ENCODE measurements around the gene DPH7.
"Not testable (repeated sequence)": the region's sequence is repeated elsewhere in the genome, so short reads cannot be mapped to it uniquely, and the experiment has no call there.

Gene DPH7

GRCh38 chr9:137606005-137606621 is 27.4 kb upstream of the DPH7 start:
- H3K4me3 ChIP-seq (ENCODE audit: insufficient read depth, low read depth, low read length, poor library complexity, severe bottlenecking), result peak overlapping the region; percentile 60
- no peak for DNase-seq
- H3K27me3 ChIP-seq (replicated peaks; ENCODE audit: control insufficient read depth, insufficient read depth, low read length, poor library complexity, severe bottlenecking), result no peaks in the 10 kb centered on the region
- H3K36me3 ChIP-seq (ENCODE audit: control insufficient read depth, insufficient read depth, low read length), result no peaks in the 10 kb centered on the region
- H3K9me3 ChIP-seq (ENCODE audit: control insufficient read depth, low read length), result no peaks in the 10 kb centered on the region
- H3K4me1 ChIP-seq (ENCODE audit: control insufficient read depth, insufficient read depth, low read length, poor library complexity, severe bottlenecking), result peaks cover 17% of the 10 kb centered on the region
- peak overlapping the region; percentile 67 for H3K27ac ChIP-seq (ENCODE audit: insufficient read depth, low read length, poor library complexity, severe bottlenecking)

GRCh38 chr9:137605121-137606004 is 26.6 kb upstream of the DPH7 start, which contains the start of gene ARRDC1:
Gene ARRDC1 (plus strand): TSS chr9:137605686. CDS start chr9:137605718, 32 bp downstream.
- no peaks in the 10 kb centered on the region for H3K27me3 ChIP-seq (replicated peaks; ENCODE audit: control insufficient read depth, insufficient read depth, low read length, poor library complexity, severe bottlenecking)
- peak; percentile 87 to 92 (median 92) for DNase-seq
- peak within 1 kb of the TSS; percentile 67 for H3K27ac ChIP-seq (ENCODE audit: insufficient read depth, low read length, poor library complexity, severe bottlenecking)
- no peaks in the 10 kb centered on the region for H3K36me3 ChIP-seq (ENCODE audit: control insufficient read depth, insufficient read depth, low read length)
- no peaks in the 10 kb centered on the region for H3K9me3 ChIP-seq (ENCODE audit: control insufficient read depth, low read length)
- H3K4me3 ChIP-seq (ENCODE audit: insufficient read depth, low read depth, low read length, poor library complexity, severe bottlenecking), result peak within 1 kb of the TSS; percentile 60
- peaks cover 17% of the 10 kb centered on the region for H3K4me1 ChIP-seq (ENCODE audit: control insufficient read depth, insufficient read depth, low read length, poor library complexity, severe bottlenecking)

GRCh38 chr9:137604345-137605086 is 25.8 kb upstream of the DPH7 start:
- Histone ChIP-seq H3K4me3 (ENCODE audit: insufficient read depth, low read depth, low read length, poor library complexity, severe bottlenecking) (peak overlapping the region; percentile 17), H3K4me1 (ENCODE audit: control insufficient read depth, insufficient read depth, low read length, poor library complexity, severe bottlenecking) (peaks cover 17% of the 10 kb centered on the region), H3K27me3 (replicated peaks; ENCODE audit: control insufficient read depth, insufficient read depth, low read length, poor library complexity, severe bottlenecking) (no peaks in the 10 kb centered on the region), H3K36me3 (ENCODE audit: control insufficient read depth, insufficient read depth, low read length) (no peaks in the 10 kb centered on the region), H3K27ac (ENCODE audit: insufficient read depth, low read length, poor library complexity, severe bottlenecking) (no peak overlapping the region), H3K9me3 (ENCODE audit: control insufficient read depth, low read length) (no peaks in the 10 kb centered on the region)
- no peak for DNase-seq

GRCh38 chr9:137603879-137604278 is 25.2 kb upstream of the DPH7 start:
- peaks cover 17% of the 10 kb centered on the region for H3K4me1 ChIP-seq (ENCODE audit: control insufficient read depth, insufficient read depth, low read length, poor library complexity, severe bottlenecking)
- H3K9me3 ChIP-seq (ENCODE audit: control insufficient read depth, low read length), result no peaks in the 10 kb centered on the region
- no peak overlapping the region for H3K27ac ChIP-seq (ENCODE audit: insufficient read depth, low read length, poor library complexity, severe bottlenecking)
- H3K4me3 ChIP-seq (ENCODE audit: insufficient read depth, low read depth, low read length, poor library complexity, severe bottlenecking), result no peak overlapping the region
- no peak for DNase-seq
- no peaks in the 10 kb centered on the region for H3K27me3 ChIP-seq (replicated peaks; ENCODE audit: control insufficient read depth, insufficient read depth, low read length, poor library complexity, severe bottlenecking)
- no peaks in the 10 kb centered on the region for H3K36me3 ChIP-seq (ENCODE audit: control insufficient read depth, insufficient read depth, low read length)

- H3K4me1 ChIP-seq (ENCODE audit: control insufficient read depth, insufficient read depth, low read length, poor library complexity, severe bottlenecking), result peaks cover 16% of the 10 kb centered on the region
- no peaks in the 10 kb centered on the region for H3K36me3 ChIP-seq (ENCODE audit: control insufficient read depth, insufficient read depth, low read length)
- no peak overlapping the region for H3K4me3 ChIP-seq (ENCODE audit: insufficient read depth, low read depth, low read length, poor library complexity, severe bottlenecking)
- DNase-seq, result no peak
- H3K27ac ChIP-seq (ENCODE audit: insufficient read depth, low read length, poor library complexity, severe bottlenecking), result no peak overlapping the region
- no peaks in the 10 kb centered on the region for H3K27me3 ChIP-seq (replicated peaks; ENCODE audit: control insufficient read depth, insufficient read depth, low read length, poor library complexity, severe bottlenecking)
- H3K9me3 ChIP-seq (ENCODE audit: control insufficient read depth, low read length), result no peaks in the 10 kb centered on the region
These were observed 23.9 kb upstream of the DPH7 start for GRCh38 chr9:137602661-137603060.

- no peaks in the 10 kb centered on the region for H3K4me1 ChIP-seq (ENCODE audit: control insufficient read depth, insufficient read depth, low read length, poor library complexity, severe bottlenecking)
- H3K36me3 ChIP-seq (ENCODE audit: control insufficient read depth, insufficient read depth, low read length), result no peaks in the 10 kb centered on the region
- no peaks in the 10 kb centered on the region for H3K9me3 ChIP-seq (ENCODE audit: control insufficient read depth, low read length)
- DNase-seq, result no peak
- no peaks in the 10 kb centered on the region for H3K27me3 ChIP-seq (replicated peaks; ENCODE audit: control insufficient read depth, insufficient read depth, low read length, poor library complexity, severe bottlenecking)
- H3K27ac ChIP-seq (ENCODE audit: insufficient read depth, low read length, poor library complexity, severe bottlenecking), result no peak overlapping the region
- H3K4me3 ChIP-seq (ENCODE audit: insufficient read depth, low read depth, low read length, poor library complexity, severe bottlenecking), result no peak overlapping the region
These were observed 20.2 kb upstream of the DPH7 start for GRCh38 chr9:137598943-137599342.

- not testable (repeated sequence) for H3K27me3 ChIP-seq (replicated peaks; ENCODE audit: control insufficient read depth, insufficient read depth, low read length, poor library complexity, severe bottlenecking); H3K4me3 ChIP-seq (ENCODE audit: insufficient read depth, low read depth, low read length, poor library complexity, severe bottlenecking); DNase-seq; H3K27ac ChIP-seq (ENCODE audit: insufficient read depth, low read length, poor library complexity, severe bottlenecking); H3K4me1 ChIP-seq (ENCODE audit: control insufficient read depth, insufficient read depth, low read length, poor library complexity, severe bottlenecking); H3K9me3 ChIP-seq (ENCODE audit: control insufficient read depth, low read length); H3K36me3 ChIP-seq (ENCODE audit: control insufficient read depth, insufficient read depth, low read length)
These were observed 17.9 kb upstream of the DPH7 start for GRCh38 chr9:137596577-137596976.

GRCh38 chr9:137593176-137593575 is 14.5 kb upstream of the DPH7 start:
- no peak overlapping the region for H3K27ac ChIP-seq (ENCODE audit: insufficient read depth, low read length, poor library complexity, severe bottlenecking)
- no peaks in the 10 kb centered on the region for H3K27me3 ChIP-seq (replicated peaks; ENCODE audit: control insufficient read depth, insufficient read depth, low read length, poor library complexity, severe bottlenecking)
- H3K4me3 ChIP-seq (ENCODE audit: insufficient read depth, low read depth, low read length, poor library complexity, severe bottlenecking), result no peak overlapping the region
- no peak for DNase-seq
- no peaks in the 10 kb centered on the region for H3K9me3 ChIP-seq (ENCODE audit: control insufficient read depth, low read length)
- peaks cover 12% of the 10 kb centered on the region for H3K4me1 ChIP-seq (ENCODE audit: control insufficient read depth, insufficient read depth, low read length, poor library complexity, severe bottlenecking)
- peaks cover under 1% of the 10 kb centered on the region for H3K36me3 ChIP-seq (ENCODE audit: control insufficient read depth, insufficient read depth, low read length)

- Histone ChIP-seq H3K36me3 (ENCODE audit: control insufficient read depth, insufficient read depth, low read length) (peaks cover 4% of the 10 kb centered on the region), H3K4me3 (ENCODE audit: insufficient read depth, low read depth, low read length, poor library complexity, severe bottlenecking) (no peak overlapping the region), H3K27me3 (replicated peaks; ENCODE audit: control insufficient read depth, insufficient read depth, low read length, poor library complexity, severe bottlenecking) (no peaks in the 10 kb centered on the region), H3K9me3 (ENCODE audit: control insufficient read depth, low read length) (no peaks in the 10 kb centered on the region), H3K27ac (ENCODE audit: insufficient read depth, low read length, poor library complexity, severe bottlenecking) (no peak overlapping the region), H3K4me1 (ENCODE audit: control insufficient read depth, insufficient read depth, low read length, poor library complexity, severe bottlenecking) (peaks cover 12% of the 10 kb centered on the region)
- no peak for DNase-seq
These were observed 14.0 kb upstream of the DPH7 start for GRCh38 chr9:137592767-137593166.
